ENCODE data around the gene CNTNAP2.

Gene CNTNAP2

GRCh38 chr7:148151778-148152177 lies 2035.2 kb downstream of the CNTNAP2 start:
- Histone ChIP-seq H3K79me2 (ENCODE audit: insufficient read depth, low read depth) (no peaks in the 10 kb centered on the region), H3K9ac (no peak overlapping the region), H3K4me2 (no peak overlapping the region), H3K27me3 (ENCODE audit: insufficient read depth, low read depth) (no peaks in the 10 kb centered on the region), H3K36me3 (ENCODE audit: insufficient read depth) (no peaks in the 10 kb centered on the region), H3K4me3 (IDR thresholded peaks at IDR 0.05; ENCODE audit: insufficient read depth, low read depth, low read length) (no peak overlapping the region), H4K20me1 (ENCODE audit: insufficient read depth) (no peaks in the 10 kb centered on the region), H3K27ac (no peak overlapping the region), H3K4me1 (ENCODE audit: low read depth, poor library complexity, severe bottlenecking) (no peaks in the 10 kb centered on the region), H2AFZ (ENCODE audit: low read depth) (no peak overlapping the region)
- TF ChIP-seq, protein P1, sequence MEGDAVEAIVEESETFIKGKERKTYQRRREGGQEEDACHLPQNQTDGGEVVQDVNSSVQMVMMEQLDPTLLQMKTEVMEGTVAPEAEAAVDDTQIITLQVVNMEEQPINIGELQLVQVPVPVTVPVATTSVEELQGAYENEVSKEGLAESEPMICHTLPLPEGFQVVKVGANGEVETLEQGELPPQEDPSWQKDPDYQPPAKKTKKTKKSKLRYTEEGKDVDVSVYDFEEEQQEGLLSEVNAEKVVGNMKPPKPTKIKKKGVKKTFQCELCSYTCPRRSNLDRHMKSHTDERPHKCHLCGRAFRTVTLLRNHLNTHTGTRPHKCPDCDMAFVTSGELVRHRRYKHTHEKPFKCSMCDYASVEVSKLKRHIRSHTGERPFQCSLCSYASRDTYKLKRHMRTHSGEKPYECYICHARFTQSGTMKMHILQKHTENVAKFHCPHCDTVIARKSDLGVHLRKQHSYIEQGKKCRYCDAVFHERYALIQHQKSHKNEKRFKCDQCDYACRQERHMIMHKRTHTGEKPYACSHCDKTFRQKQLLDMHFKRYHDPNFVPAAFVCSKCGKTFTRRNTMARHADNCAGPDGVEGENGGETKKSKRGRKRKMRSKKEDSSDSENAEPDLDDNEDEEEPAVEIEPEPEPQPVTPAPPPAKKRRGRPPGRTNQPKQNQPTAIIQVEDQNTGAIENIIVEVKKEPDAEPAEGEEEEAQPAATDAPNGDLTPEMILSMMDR (conservative IDR thresholded peaks at IDR 0.05; ENCODE audit: low read depth, low read length): no peak

DNA sequence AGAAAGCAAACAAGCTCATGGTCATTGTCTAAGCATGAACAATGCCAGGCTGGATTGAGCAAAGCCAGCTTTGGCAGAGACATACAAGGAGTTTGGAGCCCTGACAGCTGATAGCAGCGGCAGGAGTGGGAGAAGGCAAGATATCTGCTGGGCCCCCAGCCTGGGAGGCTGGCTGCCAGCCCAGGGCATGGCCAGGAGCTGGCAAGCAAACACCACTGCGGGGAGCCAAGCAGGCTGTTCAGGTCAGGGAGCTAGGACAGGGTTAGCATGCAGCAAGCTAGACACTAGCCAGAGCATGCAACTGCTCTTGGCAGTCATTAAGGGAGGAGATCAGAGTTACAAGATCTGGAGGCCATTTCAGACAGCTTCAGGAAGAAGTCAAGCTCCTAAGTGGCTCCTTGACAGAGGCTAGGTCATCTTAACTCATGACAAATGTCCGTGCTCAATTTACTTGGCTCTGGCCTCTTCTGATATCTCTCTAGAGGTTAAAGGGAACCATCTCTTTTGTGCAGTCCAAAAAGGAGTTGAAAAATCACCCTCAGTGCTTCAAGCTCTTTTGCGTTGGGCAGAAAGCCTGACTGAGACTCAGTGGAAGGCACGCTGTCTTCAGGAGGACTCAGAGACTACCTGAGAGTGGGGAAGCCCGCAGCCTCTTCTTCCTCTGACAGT lies 2037.1 kb downstream of the CNTNAP2 start:
- Histone ChIP-seq H2AFZ (ENCODE audit: low read depth) (no peak overlapping the region), H3K27me3 (ENCODE audit: insufficient read depth, low read depth) (no peaks in the 10 kb centered on the region), H3K9ac (no peak overlapping the region), H3K4me1 (ENCODE audit: low read depth, poor library complexity, severe bottlenecking) (no peaks in the 10 kb centered on the region), H3K4me2 (no peak overlapping the region), H3K4me3 (IDR thresholded peaks at IDR 0.05; ENCODE audit: insufficient read depth, low read depth, low read length) (no peak overlapping the region), H3K27ac (no peak overlapping the region), H3K79me2 (ENCODE audit: insufficient read depth, low read depth) (no peaks in the 10 kb centered on the region), H3K36me3 (ENCODE audit: insufficient read depth) (no peaks in the 10 kb centered on the region), H4K20me1 (ENCODE audit: insufficient read depth) (no peaks in the 10 kb centered on the region)
- TF ChIP-seq, protein P1 (conservative IDR thresholded peaks at IDR 0.05; ENCODE audit: low read depth, low read length): no peak

- Histone ChIP-seq H3K4me1 (ENCODE audit: low read depth, poor library complexity, severe bottlenecking) (no peaks in the 10 kb centered on the region), H3K36me3 (ENCODE audit: insufficient read depth) (no peaks in the 10 kb centered on the region), H3K27me3 (ENCODE audit: insufficient read depth, low read depth) (no peaks in the 10 kb centered on the region), H3K4me3 (IDR thresholded peaks at IDR 0.05; ENCODE audit: insufficient read depth, low read depth, low read length) (no peak overlapping the region), H3K4me2 (no peak overlapping the region), H2AFZ (ENCODE audit: low read depth) (no peak overlapping the region), H3K27ac (no peak overlapping the region), H3K9ac (no peak overlapping the region), H3K79me2 (ENCODE audit: insufficient read depth, low read depth) (no peaks in the 10 kb centered on the region), H4K20me1 (ENCODE audit: insufficient read depth) (no peaks in the 10 kb centered on the region)
- TF ChIP-seq, protein P1 (conservative IDR thresholded peaks at IDR 0.05; ENCODE audit: low read depth, low read length): no peak
Measured at GRCh38 chr7:148155000-148155399, 2038.4 kb downstream of the CNTNAP2 start.

DNA sequence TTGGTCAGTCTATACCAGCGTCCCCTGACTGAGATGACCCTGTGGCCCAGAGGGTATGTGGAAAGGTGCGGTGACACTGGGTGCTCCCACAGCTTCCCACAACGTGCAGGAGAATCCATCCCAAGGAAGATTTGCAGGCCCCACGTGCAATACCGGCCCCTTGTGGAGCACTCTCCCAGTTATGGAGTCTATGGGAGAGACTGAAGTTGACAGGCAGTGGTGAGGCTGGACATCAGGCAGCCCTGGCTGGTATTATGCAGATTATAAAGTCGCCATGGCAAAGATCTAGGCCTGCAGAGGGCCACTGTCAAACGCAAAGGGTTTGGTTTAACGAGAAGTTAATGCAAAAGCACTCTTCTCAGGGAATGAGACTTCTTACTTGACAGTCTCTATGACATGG lies 2039.2 kb downstream of the CNTNAP2 start:
- no peak overlapping the region for H2AFZ ChIP-seq (ENCODE audit: low read depth)
- H3K4me1 ChIP-seq (ENCODE audit: low read depth, poor library complexity, severe bottlenecking): no peaks in the 10 kb centered on the region
- H3K79me2 ChIP-seq (ENCODE audit: insufficient read depth, low read depth): no peaks in the 10 kb centered on the region
- H3K27ac ChIP-seq: no peak overlapping the region
- no peaks in the 10 kb centered on the region for H4K20me1 ChIP-seq (ENCODE audit: insufficient read depth)
- H3K27me3 ChIP-seq (ENCODE audit: insufficient read depth, low read depth): no peaks in the 10 kb centered on the region
- TF ChIP-seq, protein P1 (conservative IDR thresholded peaks at IDR 0.05; ENCODE audit: low read depth, low read length): no peak
- H3K4me3 ChIP-seq (IDR thresholded peaks at IDR 0.05; ENCODE audit: insufficient read depth, low read depth, low read length): no peak overlapping the region
- no peaks in the 10 kb centered on the region for H3K36me3 ChIP-seq (ENCODE audit: insufficient read depth)
- H3K9ac ChIP-seq: no peak overlapping the region
- no peak overlapping the region for H3K4me2 ChIP-seq

Measured in KMS-11 (cell line).